Testis (tissue), 2 donors: ENCODE results near the gene PIK3AP1.

ENCODE experiments used
- POLR2A ChIP-seq: fragments of 450-650 bp; IDR thresholded peaks from one replicate; pipeline ENCODE4 v1.6.1; 2017; ENCODE audit warnings: antibody characterized with exemption, mild to moderate bottlenecking, moderate library complexity
- TF ChIP-seq, protein P1 (sequence below), 3 experiments: fragments of 450-650 bp in 2 of 3; fragments of 200-600 bp in 1 of 3; sonication (generic) in 1 of 3; IDR thresholded peaks; one replicate each; pipeline ENCODE4 v1.5.1; 2016 to 2019; ENCODE audit warnings: antibody characterized with exemption in 3 of 3, mild to moderate bottlenecking in 2 of 3, moderate library complexity in 1 of 3

DNA sequence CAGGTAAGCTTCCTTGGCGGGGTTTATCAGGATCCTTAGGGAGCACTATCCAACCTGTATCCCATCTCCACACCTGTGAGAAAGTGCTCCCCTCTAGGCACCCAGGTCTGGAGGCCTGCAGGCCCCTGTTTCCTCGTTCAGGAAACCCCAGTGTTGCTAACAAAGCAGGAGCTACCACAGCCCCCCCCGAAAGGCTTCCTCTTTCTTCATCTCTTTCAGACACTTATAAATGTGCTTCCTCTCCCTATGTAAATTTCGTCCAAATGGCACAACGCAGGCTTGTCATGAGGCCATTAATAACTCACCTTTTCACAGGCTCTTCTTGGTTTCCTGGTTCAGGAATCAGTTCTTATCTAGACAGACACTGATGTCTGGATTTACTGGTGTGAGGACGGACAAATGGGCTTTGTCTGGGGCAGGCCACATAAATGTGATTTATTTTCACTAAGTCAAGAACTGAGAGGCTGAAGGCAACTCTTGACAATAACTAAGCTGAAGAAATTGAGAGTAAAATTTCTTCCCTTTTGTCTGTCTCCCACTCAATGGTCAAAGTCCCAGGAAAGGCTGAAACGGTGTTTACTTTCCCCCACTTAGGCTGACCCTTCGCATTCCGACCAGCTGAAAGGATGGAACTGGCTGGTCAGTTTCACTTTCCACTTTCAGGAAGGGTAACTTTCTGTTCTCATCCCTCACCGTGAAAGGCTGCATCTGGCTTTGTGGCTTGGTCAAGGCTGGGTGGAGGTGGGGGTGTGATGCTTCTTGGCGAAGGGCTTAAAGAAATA, 46.8 kb downstream of the PIK3AP1 start:
- TF ChIP-seq POLR2A, result no peak
- TF ChIP-seq, protein P1, sequence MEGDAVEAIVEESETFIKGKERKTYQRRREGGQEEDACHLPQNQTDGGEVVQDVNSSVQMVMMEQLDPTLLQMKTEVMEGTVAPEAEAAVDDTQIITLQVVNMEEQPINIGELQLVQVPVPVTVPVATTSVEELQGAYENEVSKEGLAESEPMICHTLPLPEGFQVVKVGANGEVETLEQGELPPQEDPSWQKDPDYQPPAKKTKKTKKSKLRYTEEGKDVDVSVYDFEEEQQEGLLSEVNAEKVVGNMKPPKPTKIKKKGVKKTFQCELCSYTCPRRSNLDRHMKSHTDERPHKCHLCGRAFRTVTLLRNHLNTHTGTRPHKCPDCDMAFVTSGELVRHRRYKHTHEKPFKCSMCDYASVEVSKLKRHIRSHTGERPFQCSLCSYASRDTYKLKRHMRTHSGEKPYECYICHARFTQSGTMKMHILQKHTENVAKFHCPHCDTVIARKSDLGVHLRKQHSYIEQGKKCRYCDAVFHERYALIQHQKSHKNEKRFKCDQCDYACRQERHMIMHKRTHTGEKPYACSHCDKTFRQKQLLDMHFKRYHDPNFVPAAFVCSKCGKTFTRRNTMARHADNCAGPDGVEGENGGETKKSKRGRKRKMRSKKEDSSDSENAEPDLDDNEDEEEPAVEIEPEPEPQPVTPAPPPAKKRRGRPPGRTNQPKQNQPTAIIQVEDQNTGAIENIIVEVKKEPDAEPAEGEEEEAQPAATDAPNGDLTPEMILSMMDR (IDR thresholded peaks at IDR 0.05), result no peak
